ENCODE results near the gene SARDH. TPM values are rescaled to one million over a fixed set of nuclear protein-coding genes. Genes with fewer than 3 reads are reported as not detected.

SARDH gene
- total RNA-seq, 4 donors from 2014 or later: 0.39 to 2.9 (median 0.59) TPM

- intact Hi-C loops (cut with DNase I; ENCODE audit: low total_unique reads) (no loop called here), in situ Hi-C loops (cut with MboI; ENCODE audit: low sequenced_read_pairs in 4 of 4) (no loop called here)
- TF ChIP-seq, protein P1, sequence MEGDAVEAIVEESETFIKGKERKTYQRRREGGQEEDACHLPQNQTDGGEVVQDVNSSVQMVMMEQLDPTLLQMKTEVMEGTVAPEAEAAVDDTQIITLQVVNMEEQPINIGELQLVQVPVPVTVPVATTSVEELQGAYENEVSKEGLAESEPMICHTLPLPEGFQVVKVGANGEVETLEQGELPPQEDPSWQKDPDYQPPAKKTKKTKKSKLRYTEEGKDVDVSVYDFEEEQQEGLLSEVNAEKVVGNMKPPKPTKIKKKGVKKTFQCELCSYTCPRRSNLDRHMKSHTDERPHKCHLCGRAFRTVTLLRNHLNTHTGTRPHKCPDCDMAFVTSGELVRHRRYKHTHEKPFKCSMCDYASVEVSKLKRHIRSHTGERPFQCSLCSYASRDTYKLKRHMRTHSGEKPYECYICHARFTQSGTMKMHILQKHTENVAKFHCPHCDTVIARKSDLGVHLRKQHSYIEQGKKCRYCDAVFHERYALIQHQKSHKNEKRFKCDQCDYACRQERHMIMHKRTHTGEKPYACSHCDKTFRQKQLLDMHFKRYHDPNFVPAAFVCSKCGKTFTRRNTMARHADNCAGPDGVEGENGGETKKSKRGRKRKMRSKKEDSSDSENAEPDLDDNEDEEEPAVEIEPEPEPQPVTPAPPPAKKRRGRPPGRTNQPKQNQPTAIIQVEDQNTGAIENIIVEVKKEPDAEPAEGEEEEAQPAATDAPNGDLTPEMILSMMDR (IDR thresholded peaks at IDR 0.05 in 4 of 5, conservative IDR thresholded peaks at IDR 0.05 in 1 of 5): no peak
- no peak for TF ChIP-seq POLR2A (IDR thresholded peaks at IDR 0.05)
- no peak overlapping the region for H3K27ac ChIP-seq
- no peaks in the 10 kb centered on the region for H3K9me3 ChIP-seq
- no peaks in the 10 kb centered on the region for H3K4me1 ChIP-seq
- no peaks in the 10 kb centered on the region for H3K36me3 ChIP-seq
- DNase-seq (no peak), ATAC-seq (no peak)
- H3K4me3 ChIP-seq: no peak overlapping the region
- peaks cover 0 to 4% (median 0%) of the 10 kb centered on the region in 3 donors for H3K27me3 ChIP-seq
These were observed 67.7 kb downstream of the SARDH start for GRCh38 chr9:133670466-133670865.

- Histone ChIP-seq H3K27me3 (peaks cover 0 to 4% (median 0%) of the 10 kb centered on the region in 3 donors), H3K36me3 (no peaks in the 10 kb centered on the region), H3K27ac (no peak overlapping the region), H3K4me3 (no peak overlapping the region), H3K9me3 (no peaks in the 10 kb centered on the region), H3K4me1 (no peaks in the 10 kb centered on the region)
- no peak for ATAC-seq
- no peak for TF ChIP-seq POLR2A (IDR thresholded peaks at IDR 0.05)
- TF ChIP-seq, protein P1 (IDR thresholded peaks at IDR 0.05 in 4 of 5, conservative IDR thresholded peaks at IDR 0.05 in 1 of 5): no peak
- intact Hi-C loops (cut with DNase I; ENCODE audit: low total_unique reads): no loop called here
- DNase-seq: no peak
- in situ Hi-C loops (cut with MboI; ENCODE audit: low sequenced_read_pairs in 4 of 4): no loop called here
These were observed 68.9 kb downstream of the SARDH start for GRCh38 chr9:133669182-133669801.

DNA sequence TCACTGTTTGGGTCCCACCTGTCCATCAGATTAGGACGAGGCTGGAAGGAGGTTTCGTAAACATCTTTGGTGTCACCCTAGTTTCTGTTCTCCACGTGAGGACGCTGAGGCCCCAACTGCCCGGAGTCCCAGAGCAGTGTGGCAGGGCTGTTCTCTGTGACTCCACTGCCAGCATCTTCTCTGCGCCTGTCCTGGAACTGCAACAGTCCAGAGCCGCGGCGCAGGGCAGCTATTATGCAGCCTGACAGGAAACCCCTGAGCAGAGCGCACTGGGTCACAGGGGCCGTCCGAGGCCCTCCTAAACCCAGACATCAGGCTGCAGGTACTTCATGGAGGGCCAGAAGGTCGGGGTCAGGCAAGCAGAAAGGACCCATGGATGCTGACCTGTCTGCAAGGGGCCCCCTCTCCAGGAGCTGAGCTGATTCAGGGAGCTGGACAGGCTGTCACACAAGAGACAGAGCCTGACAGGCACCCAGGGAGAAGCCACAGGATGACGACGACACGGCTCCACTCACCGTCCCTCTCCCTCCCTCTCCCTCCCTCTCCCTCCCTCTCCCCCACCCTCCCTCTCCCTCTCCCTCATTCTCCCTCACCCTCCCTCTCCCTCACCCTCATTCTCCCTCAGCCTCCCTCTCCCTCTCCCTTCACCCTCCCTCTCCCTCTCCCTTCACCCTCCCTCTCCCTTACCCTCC, 70.2 kb downstream of the SARDH start:
- intact Hi-C loops (cut with DNase I; ENCODE audit: low total_unique reads) (no loop called here), in situ Hi-C loops (cut with MboI; ENCODE audit: low sequenced_read_pairs in 4 of 4) (no loop called here)
- Histone ChIP-seq H3K9me3 (no peaks in the 10 kb centered on the region), H3K27me3 (peaks cover 0 to 4% (median 0%) of the 10 kb centered on the region in 3 donors), H3K27ac (no peak overlapping the region), H3K36me3 (no peaks in the 10 kb centered on the region), H3K4me1 (no peaks in the 10 kb centered on the region), H3K4me3 (no peak overlapping the region)
- DNase-seq (no peak), ATAC-seq (no peak)
- TF ChIP-seq, protein P1 (IDR thresholded peaks at IDR 0.05 in 4 of 5, conservative IDR thresholded peaks at IDR 0.05 in 1 of 5): no peak
- TF ChIP-seq POLR2A (IDR thresholded peaks at IDR 0.05): no peak

GRCh38 chr9:133666845-133667244, 71.3 kb downstream of the SARDH start:
- no peaks in the 10 kb centered on the region for H3K36me3 ChIP-seq
- no peak overlapping the region for H3K27ac ChIP-seq
- TF ChIP-seq POLR2A (IDR thresholded peaks at IDR 0.05): no peak
- TF ChIP-seq, protein P1 (IDR thresholded peaks at IDR 0.05 in 4 of 5, conservative IDR thresholded peaks at IDR 0.05 in 1 of 5): no peak
- peaks cover 0 to 4% (median 2%) of the 10 kb centered on the region in 3 donors for H3K27me3 ChIP-seq
- H3K9me3 ChIP-seq: no peaks in the 10 kb centered on the region
- H3K4me3 ChIP-seq: no peak overlapping the region
- ATAC-seq (no peak), DNase-seq (no peak)
- intact Hi-C loops (cut with DNase I; ENCODE audit: low total_unique reads) (no loop called here), in situ Hi-C loops (cut with MboI; ENCODE audit: low sequenced_read_pairs in 4 of 4) (no loop called here)
- H3K4me1 ChIP-seq: no peaks in the 10 kb centered on the region
